Uterus (tissue), 2 donors: Measurements from ENCODE around the gene DOP1B.

ENCODE experiments used
- POLR2A ChIP-seq, 2 donors: fragments of 450-650 bp; IDR thresholded peaks; one replicate each; pipeline ENCODE4 v1.6.1; 2016; ENCODE audit warnings: antibody characterized with exemption in 2 of 2, mild to moderate bottlenecking in 1 of 2, moderate library complexity in 1 of 2
- TF ChIP-seq, protein P1 (sequence below), 4 experiments: fragments of 200-600 bp in 2 of 4; fragments of 450-650 bp in 2 of 4; sonication (generic) in 2 of 4; IDR thresholded peaks; one replicate each; pipeline ENCODE4 v1.5.1; 2016 to 2019; ENCODE audit warnings: antibody characterized with exemption in 4 of 4, mild to moderate bottlenecking in 2 of 4, moderate library complexity in 1 of 4

DNA sequence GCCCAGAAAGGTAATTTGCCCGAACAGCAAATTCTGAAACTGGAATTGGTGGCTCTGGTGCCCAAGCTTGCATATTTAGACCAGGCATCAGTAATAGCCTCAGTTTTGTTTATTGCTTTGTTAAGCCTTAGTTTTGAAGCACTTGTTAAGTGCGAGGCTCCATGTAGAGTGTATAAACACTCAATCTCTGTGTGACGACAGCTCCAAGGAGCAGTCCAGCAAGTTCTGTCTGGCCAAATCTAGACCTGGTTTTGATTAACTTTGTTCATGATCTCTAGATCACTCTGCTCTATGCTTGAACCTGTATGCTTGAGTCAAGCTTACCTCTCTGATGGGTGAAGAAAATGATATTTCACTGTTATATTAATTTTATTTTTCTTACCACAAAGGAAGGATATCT, 37.4 kb downstream of the DOP1B start:
- TF ChIP-seq, protein P1, sequence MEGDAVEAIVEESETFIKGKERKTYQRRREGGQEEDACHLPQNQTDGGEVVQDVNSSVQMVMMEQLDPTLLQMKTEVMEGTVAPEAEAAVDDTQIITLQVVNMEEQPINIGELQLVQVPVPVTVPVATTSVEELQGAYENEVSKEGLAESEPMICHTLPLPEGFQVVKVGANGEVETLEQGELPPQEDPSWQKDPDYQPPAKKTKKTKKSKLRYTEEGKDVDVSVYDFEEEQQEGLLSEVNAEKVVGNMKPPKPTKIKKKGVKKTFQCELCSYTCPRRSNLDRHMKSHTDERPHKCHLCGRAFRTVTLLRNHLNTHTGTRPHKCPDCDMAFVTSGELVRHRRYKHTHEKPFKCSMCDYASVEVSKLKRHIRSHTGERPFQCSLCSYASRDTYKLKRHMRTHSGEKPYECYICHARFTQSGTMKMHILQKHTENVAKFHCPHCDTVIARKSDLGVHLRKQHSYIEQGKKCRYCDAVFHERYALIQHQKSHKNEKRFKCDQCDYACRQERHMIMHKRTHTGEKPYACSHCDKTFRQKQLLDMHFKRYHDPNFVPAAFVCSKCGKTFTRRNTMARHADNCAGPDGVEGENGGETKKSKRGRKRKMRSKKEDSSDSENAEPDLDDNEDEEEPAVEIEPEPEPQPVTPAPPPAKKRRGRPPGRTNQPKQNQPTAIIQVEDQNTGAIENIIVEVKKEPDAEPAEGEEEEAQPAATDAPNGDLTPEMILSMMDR (IDR thresholded peaks at IDR 0.05), result no peak
- no peak for TF ChIP-seq POLR2A (IDR thresholded peaks at IDR 0.05)
